H1 (cell line): ENCODE data around the gene EEPD1. TPM values are rescaled to one million over a fixed set of nuclear protein-coding genes. Genes with fewer than 3 reads are reported as not detected.

Source experiments
- CTCF ChIA-PET: fragments of 300-600 bp; sonication (Branson Sonifier 250); formaldehyde crosslinking; loops from one replicate; lab custom pipeline; 2021; ENCODE audit not compliant: partially characterized antibody; lab: Charles Lee
- POLR2A ChIA-PET: fragments of 300-600 bp; sonication (Branson Sonifier 250); formaldehyde crosslinking; loops from one replicate; lab custom pipeline; 2021; ENCODE audit warnings: inconsistent platforms; ENCODE audit not compliant: partially characterized antibody; lab: Charles Lee
- DNase-seq, 2 experiments: peaks; one replicate each; pipeline versions ENCODE4 v3.0.0 to v3.0.0-alpha.2; 2010 to 2022; ENCODE audit warnings: low spot score in 2 of 2, low read depth in 1 of 2, mixed read lengths in 1 of 2
- FAIRE-seq: peaks from 2 replicates; lab custom pipeline; 2011; peaks lifted over from hg19 to GRCh38; lab: Jason Lieb, UNC
- H2AFZ ChIP-seq: 2 replicates; pipeline ENCODE4 v1.8.1; 2012; ENCODE audit warnings: low read length, inconsistent platforms
- H2AK5ac ChIP-seq: 2 replicates; pipeline ENCODE4 v1.6.1; 2013; ENCODE audit warnings: low read depth, low read length
- H2BK120ac ChIP-seq: replicated peaks from 2 replicates; pipeline ENCODE3; 2013; ENCODE audit warnings: low read depth, low read length, inconsistent platforms
- H2BK12ac ChIP-seq: 2 replicates; pipeline ENCODE4 v1.6.1; 2013; ENCODE audit warnings: low read depth, low read length
- H2BK15ac ChIP-seq: 2 replicates; pipeline ENCODE4 v1.6.1; 2013; ENCODE audit warnings: low read length
- H2BK20ac ChIP-seq: 2 replicates; pipeline ENCODE4 v1.6.1; 2013; ENCODE audit warnings: low read length
- H2BK5ac ChIP-seq: 2 replicates; pipeline ENCODE4 v1.6.1; 2013; ENCODE audit warnings: low read depth, low read length
- H3K14ac ChIP-seq: 2 replicates; pipeline ENCODE4 v1.6.1; 2013; ENCODE audit warnings: inconsistent platforms; ENCODE audit not compliant: insufficient read length
- H3K18ac ChIP-seq: 2 replicates; pipeline ENCODE4 v1.6.1; 2013; ENCODE audit warnings: low read length; ENCODE audit errors: extremely low read depth
- H3K23ac ChIP-seq: 2 replicates; pipeline ENCODE4 v1.6.1; 2013; ENCODE audit warnings: inconsistent platforms; ENCODE audit not compliant: insufficient read length
- H3K23me2 ChIP-seq: 2 replicates; pipeline ENCODE4 v1.6.1; 2013; ENCODE audit warnings: low read depth, low read length
- H3K27ac ChIP-seq: 2 replicates; pipeline ENCODE4 v1.6.1; 2011; ENCODE audit warnings: low read depth, low read length, inconsistent platforms
- H3K27me3 ChIP-seq, 4 experiments: replicated peaks in 1 of 4; 1 replicate in 1 of 4; 2 replicates in 3 of 4; pipeline versions ENCODE4 v1.6.1 to v1.8.1; 2011 to 2013; ENCODE audit warnings: low read length in 3 of 4, mild to moderate bottlenecking in 3 of 4, inconsistent platforms in 2 of 4, mixed read lengths in 2 of 4, moderate library complexity in 1 of 4; ENCODE audit not compliant: control insufficient read depth in 3 of 4, insufficient read depth in 3 of 4; ENCODE audit errors: extremely low read depth in 1 of 4
- H3K36me3 ChIP-seq, 4 experiments: 2 replicates each; pipeline versions ENCODE4 v1.6.1 to v1.8.1; 2011 to 2013; ENCODE audit warnings: mild to moderate bottlenecking in 4 of 4, low read length in 3 of 4, moderate library complexity in 2 of 4, control low read depth in 1 of 4, inconsistent platforms in 1 of 4; ENCODE audit not compliant: insufficient read depth in 4 of 4, control insufficient read depth in 2 of 4
- H3K4ac ChIP-seq: replicated peaks from 2 replicates; pipeline ENCODE3; 2013; ENCODE audit warnings: low read length, low read depth, mixed read lengths, inconsistent platforms; ENCODE audit not compliant: insufficient read length
- H3K4me1 ChIP-seq, 4 experiments: replicated peaks in 1 of 4; 1 replicate in 1 of 4; 2 replicates in 3 of 4; pipeline versions ENCODE4 v1.6.1 to v1.8.1; 2011 to 2013; ENCODE audit warnings: low read length in 3 of 4, inconsistent platforms in 2 of 4, mixed read lengths in 1 of 4; ENCODE audit not compliant: insufficient read depth in 4 of 4, control insufficient read depth in 3 of 4
- H3K4me2 ChIP-seq, 2 experiments: 2 replicates each; pipeline versions ENCODE4 v1.6.1 to v1.8.1; 2011 to 2013; ENCODE audit warnings: low read depth in 2 of 2, low read length in 2 of 2, control low read depth in 1 of 2, inconsistent platforms in 1 of 2, mild to moderate bottlenecking in 1 of 2; ENCODE audit not compliant: insufficient read depth in 1 of 2
- H3K4me3 ChIP-seq, 4 experiments: fragments of 200-600, 300-600 bp in 1 of 4; sonication (generic), shearing (Covaris generic), sonication (Bioruptor Twin) in 1 of 4; 2 replicates each; pipeline versions ENCODE4 v1.5.1 to v1.8.1; 2011 to 2016; ENCODE audit warnings: low read length in 4 of 4, low read depth in 3 of 4, control low read depth in 2 of 4, inconsistent platforms in 2 of 4, mild to moderate bottlenecking in 2 of 4, mixed read lengths in 1 of 4, moderate library complexity in 1 of 4; ENCODE audit not compliant: insufficient read depth in 2 of 4; ENCODE audit errors: extremely low read depth in 1 of 4
- H3K56ac ChIP-seq: replicated peaks from 2 replicates; pipeline ENCODE3; 2013; ENCODE audit warnings: low read depth, mild to moderate bottlenecking, mixed read lengths, low read length, inconsistent platforms; ENCODE audit not compliant: insufficient read length
- H3K79me1 ChIP-seq: 2 replicates; pipeline ENCODE4 v1.6.1; 2013; ENCODE audit warnings: low read depth, low read length, control low read depth
- H3K79me2 ChIP-seq, 2 experiments: 2 replicates each; pipeline versions ENCODE4 v1.6.1 to v1.8.1; 2012 to 2013; ENCODE audit warnings: low read length in 2 of 2, mild to moderate bottlenecking in 2 of 2, inconsistent platforms in 1 of 2; ENCODE audit not compliant: insufficient read depth in 2 of 2, control insufficient read depth in 1 of 2
- H3K9ac ChIP-seq, 4 experiments: replicated peaks in 1 of 4; 1 replicate in 1 of 4; 2 replicates in 3 of 4; pipeline versions ENCODE4 v1.6.1 to v1.8.1; 2011 to 2013; ENCODE audit warnings: low read depth in 3 of 4, low read length in 3 of 4, control low read depth in 2 of 4, mild to moderate bottlenecking in 2 of 4, moderate library complexity in 2 of 4, inconsistent platforms in 1 of 4; ENCODE audit errors: extremely low read depth in 1 of 4
- H3K9me3 ChIP-seq, 2 experiments: 2 replicates each; pipeline versions ENCODE4 v1.6.1 to v1.8.1; 2012 to 2013; ENCODE audit warnings: mild to moderate bottlenecking in 2 of 2, moderate library complexity in 2 of 2, control low read depth in 1 of 2, inconsistent platforms in 1 of 2, low read depth in 1 of 2, low read length in 1 of 2, mixed read lengths in 1 of 2; ENCODE audit not compliant: insufficient read depth in 2 of 2
- H4K20me1 ChIP-seq, 2 experiments: replicated peaks in 1 of 2; 2 replicates each; pipeline versions ENCODE3 to v1.8.1; 2011 to 2013; ENCODE audit warnings: inconsistent platforms in 2 of 2, low read length in 2 of 2, mild to moderate bottlenecking in 1 of 2; ENCODE audit not compliant: insufficient read depth in 2 of 2, control insufficient read depth in 1 of 2
- H4K5ac ChIP-seq: 2 replicates; pipeline ENCODE4 v1.6.1; 2013; ENCODE audit warnings: low read length, low read depth, mixed read lengths, inconsistent platforms; ENCODE audit not compliant: insufficient read length
- H4K8ac ChIP-seq: 2 replicates; pipeline ENCODE4 v1.8.0; 2013; ENCODE audit warnings: mild to moderate bottlenecking, moderate library complexity, low read length, inconsistent platforms; ENCODE audit not compliant: insufficient read depth; ENCODE audit errors: extremely low read depth
- H4K91ac ChIP-seq: replicated peaks from 2 replicates; pipeline ENCODE3; 2013; ENCODE audit warnings: low read length, mixed read lengths, inconsistent platforms; ENCODE audit not compliant: insufficient read length
- BACH1 ChIP-seq: IDR thresholded peaks from 2 replicates; pipeline ENCODE4 v1.6.1; 2012; ENCODE audit warnings: low read length, improper control_type of control experiment
- JUN ChIP-seq: IDR thresholded peaks from 2 replicates; pipeline ENCODE4 v1.6.1; 2011; ENCODE audit warnings: low read depth, mild to moderate bottlenecking, improper control_type of control experiment, low read length
- KDM5A ChIP-seq: fragments of 200-600 bp; IDR thresholded peaks from 2 replicates; pipeline ENCODE4 v1.7.1; 2012; ENCODE audit warnings: mild to moderate bottlenecking, low read length, inconsistent platforms, mixed read lengths
- RAD21 ChIP-seq, 2 experiments: IDR thresholded peaks in 1 of 2; conservative IDR thresholded peaks in 1 of 2; 2 replicates each; pipeline ENCODE4 v1.6.1; 2011; ENCODE audit warnings: low read depth in 2 of 2, low read length in 2 of 2, improper control_type of control experiment in 1 of 2, inconsistent platforms in 1 of 2, mild to moderate bottlenecking in 1 of 2, moderate library complexity in 1 of 2
- WGBS, 2 experiments: shearing (Covaris generic) in 1 of 2; methylation state at CpG; one replicate each; pipeline versions ENCODE4 v1.1.6 to v1.1.7; 2013 to 2015; ENCODE audit warnings: low lambda C conversion rate in 2 of 2, mixed read lengths in 2 of 2, inconsistent platforms in 1 of 2, low coverage in 1 of 2, missing lambda C conversion rate in 1 of 2; ENCODE audit not compliant: insufficient replicate concordance in 2 of 2, insufficient coverage in 1 of 2, insufficient read length in 1 of 2; ENCODE audit errors: extremely low coverage in 1 of 2, missing lambda C conversion rate in 1 of 2; 5-methylcytosine and 5-hydroxymethylcytosine counted together
- polyA plus RNA-seq, 7 experiments: library from polyadenylated mRNA; depleted of rRNA in 3 of 7; stranded (reverse) in 5 of 7; unstranded in 2 of 7; fragments of >200 nt in 5 of 7; fragments of 200-250 nt in 2 of 7; gene quantifications; 1 replicate in 5 of 7; 2 replicates in 1 of 7; 4 replicates in 1 of 7; pipeline versions ENCODE4 v1.2.1 to v1.2.3, GENCODE V29; 2011 to 2013; ENCODE audit warnings: missing spikeins in 2 of 7, mixed read lengths in 2 of 7
- total RNA-seq: library from RNA; stranded (reverse); fragmentation: NEBNext Ultra II Directional; extraction: Animal tissue kit (Norgen Biotek cat#: 25700); gene quantifications from 2 replicates; pipeline ENCODE4 v1.2.1, GENCODE V29; 2021

EEPD1 gene
- total and polyA plus RNA-seq, 2 of the 8 experiments (the other 6 are each of a cell fraction or from before 2014, with no cell fraction given): 3.1 to 7.8 TPM

- Histone ChIP-seq H3K4me3 (no peak overlapping the region), H4K5ac (no peak overlapping the region), H4K8ac (no peak overlapping the region), H3K36me3 (no peaks in the 10 kb centered on the region), H3K56ac (no peak overlapping the region), H3K27ac (no peak overlapping the region), H3K9ac (no peak overlapping the region), H2BK12ac (no peak overlapping the region), H3K4ac (no peak overlapping the region), H2BK5ac (no peak overlapping the region), H2BK20ac (no peak overlapping the region), H3K9me3 (no peaks in the 10 kb centered on the region), H4K91ac (no peak overlapping the region), H3K27me3 (no peaks in the 10 kb centered on the region), H4K20me1 (no peaks in the 10 kb centered on the region), H3K23ac (no peak overlapping the region), H3K18ac (no peak overlapping the region), H3K4me2 (no peak overlapping the region), H3K79me1 (no peaks in the 10 kb centered on the region), H2BK15ac (no peak overlapping the region), H3K4me1 (no peaks in the 10 kb centered on the region; a peak in 1 of 7 replicates), H2AFZ (no peak overlapping the region), H2BK120ac (no peak overlapping the region), H3K79me2 (no peaks in the 10 kb centered on the region), H3K23me2 (no peaks in the 10 kb centered on the region), H2AK5ac (no peak overlapping the region), H3K14ac (no peak overlapping the region)
- no peak for DNase-seq
- 89% methylated on average over 3 of the region's 3 CpGs; no CpG with 5 or more reads in 1 of the 2 experiments for WGBS, 2 experiments
- no peak for FAIRE-seq
- POLR2A ChIA-PET: no interaction called here
- CTCF ChIA-PET: interaction anchor here (0.9 to 3.0 kb wide), 6 partner anchors 9 to 96 kb away, joined by 3 to 12 read pairs (median 4); no protein-coding TSS in a partner anchor
- no peak for TF ChIP-seq KDM5A
- no peak for TF ChIP-seq BACH1
- TF ChIP-seq RAD21 (IDR thresholded peaks at IDR 0.05 in 1 of 2, conservative IDR thresholded peaks at IDR 0.05 in 1 of 2; ENCODE audit: low read depth in 2 of 2, low read length in 2 of 2): no peak
- TF ChIP-seq JUN: no peak
Observed at GRCh38 chr7:36110584-36110983, 42.5 kb upstream of the EEPD1 start.
